ENCODE results near the gene ANKMY1. TPM values are rescaled to one million over a fixed set of nuclear protein-coding genes. Genes with fewer than 3 reads are reported as not detected.

The ANKMY1 gene
- total RNA-seq, 1 donor from 2014 or later: 7.2 TPM

GRCh38 chr2:240509667-240510512 is 47.9 kb downstream of the ANKMY1 start:
- no peaks in the 10 kb centered on the region for H3K36me3 ChIP-seq (ENCODE audit: insufficient read depth, low read length)
- FAIRE-seq (no peak), DNase-seq (ENCODE audit: low read depth) (no peak)
- no peak overlapping the region for H3K27ac ChIP-seq (ENCODE audit: low read depth, low read length)
- no peak overlapping the region for H2AFZ ChIP-seq (ENCODE audit: low read depth, low read length)
- no peak overlapping the region for H3K9ac ChIP-seq (ENCODE audit: low read length)
- H3K79me2 ChIP-seq (ENCODE audit: insufficient read depth, low read length): no peaks in the 10 kb centered on the region
- Mint-ChIP-seq H3K27ac (ENCODE audit: unreplicated experiment) (no peak overlapping the region), H3K27me3 (ENCODE audit: low read depth, unreplicated experiment) (peaks cover 37% of the 10 kb centered on the region), H3K4me1 (ENCODE audit: low read depth, unreplicated experiment) (no peaks in the 10 kb centered on the region), H3K4me3 (ENCODE audit: unreplicated experiment) (no peak overlapping the region), H3K9me3 (ENCODE audit: unreplicated experiment) (peaks cover 5% of the 10 kb centered on the region), H3K36me3 (ENCODE audit: low read depth, unreplicated experiment) (peaks cover 12% of the 10 kb centered on the region)
- H3K4me3 ChIP-seq (ENCODE audit: insufficient read depth, low read depth, low read length): no peak overlapping the region
- no peaks in the 10 kb centered on the region for H3K27me3 ChIP-seq (ENCODE audit: insufficient read depth, low read length)
- H3K4me2 ChIP-seq (ENCODE audit: low read length): no peak overlapping the region
- no peaks in the 10 kb centered on the region for H4K20me1 ChIP-seq (ENCODE audit: insufficient read depth, low read length)
- no peaks in the 10 kb centered on the region for H3K9me3 ChIP-seq (ENCODE audit: insufficient read depth, low read depth, low read length)
- H3K4me1 ChIP-seq (ENCODE audit: insufficient read depth, low read length): no peaks in the 10 kb centered on the region
- TF ChIP-seq CTCF (IDR thresholded peaks at IDR 0.05; ENCODE audit: insufficient read depth, low read depth, low read length): no peak
- TF ChIP-seq EZH2 (IDR thresholded peaks at IDR 0.05; ENCODE audit: insufficient read depth, low read length): no peak

GRCh38 chr2:240508832-240509545 is 48.8 kb downstream of the ANKMY1 start:
- Histone ChIP-seq H3K27ac (ENCODE audit: low read depth, low read length) (no peak overlapping the region), H2AFZ (ENCODE audit: low read depth, low read length) (no peak overlapping the region), H3K27me3 (ENCODE audit: insufficient read depth, low read length) (no peaks in the 10 kb centered on the region), H4K20me1 (ENCODE audit: insufficient read depth, low read length) (no peaks in the 10 kb centered on the region), H3K36me3 (ENCODE audit: insufficient read depth, low read length) (no peaks in the 10 kb centered on the region), H3K4me2 (ENCODE audit: low read length) (no peak overlapping the region), H3K4me3 (ENCODE audit: insufficient read depth, low read depth, low read length) (no peak overlapping the region), H3K4me1 (ENCODE audit: insufficient read depth, low read length) (no peaks in the 10 kb centered on the region), H3K9ac (ENCODE audit: low read length) (no peak overlapping the region), H3K9me3 (ENCODE audit: insufficient read depth, low read depth, low read length) (no peaks in the 10 kb centered on the region), H3K79me2 (ENCODE audit: insufficient read depth, low read length) (no peaks in the 10 kb centered on the region)
- Mint-ChIP-seq H3K27me3 (ENCODE audit: low read depth, unreplicated experiment) (peaks cover 33% of the 10 kb centered on the region), H3K4me1 (ENCODE audit: low read depth, unreplicated experiment) (no peaks in the 10 kb centered on the region), H3K27ac (ENCODE audit: unreplicated experiment) (no peak overlapping the region), H3K9me3 (ENCODE audit: unreplicated experiment) (peaks cover 5% of the 10 kb centered on the region), H3K36me3 (ENCODE audit: low read depth, unreplicated experiment) (peaks cover 12% of the 10 kb centered on the region), H3K4me3 (ENCODE audit: unreplicated experiment) (no peak overlapping the region)
- DNase-seq (ENCODE audit: low read depth): no peak
- no peak for FAIRE-seq
- no peak for TF ChIP-seq CTCF (IDR thresholded peaks at IDR 0.05; ENCODE audit: insufficient read depth, low read depth, low read length)
- TF ChIP-seq EZH2 (IDR thresholded peaks at IDR 0.05; ENCODE audit: insufficient read depth, low read length): no peak

Data from astrocyte (in vitro differentiated cells and primary cell).